Measurements from ENCODE around the gene CHD2. TPM values are rescaled to one million over a fixed set of nuclear protein-coding genes. Genes with fewer than 3 reads are reported as not detected.

Gene CHD2
- total RNA-seq, 1 experiment from 2014 or later, result 129 TPM

DNA sequence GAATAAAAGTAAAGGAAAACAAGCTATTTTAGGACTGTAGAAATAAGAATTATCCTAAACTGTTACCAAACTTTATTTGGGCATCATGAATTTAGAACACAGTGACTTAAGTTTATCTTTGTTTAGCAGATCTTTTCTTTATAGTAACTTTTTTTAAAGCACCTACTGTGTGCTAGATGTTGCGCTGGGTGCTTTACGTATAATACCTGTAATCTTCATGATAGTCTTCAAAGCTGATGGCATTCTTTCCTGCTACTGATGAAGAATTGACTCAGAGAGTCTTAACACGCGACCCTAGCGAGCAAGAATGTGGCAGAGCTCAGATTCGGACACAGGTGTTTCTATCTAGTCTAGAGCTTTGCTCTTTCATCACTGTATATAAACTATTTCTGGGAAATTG lies 53.9 kb downstream of the CHD2 start:
- Mint-ChIP-seq H3K4me1 (ENCODE audit: insufficient read depth, unreplicated experiment) (peaks cover 5% of the 10 kb centered on the region), H3K27me3 (ENCODE audit: insufficient read depth, unreplicated experiment) (no peaks in the 10 kb centered on the region), H3K4me3 (ENCODE audit: unreplicated experiment) (no peak overlapping the region), H3K27ac (ENCODE audit: low read depth, unreplicated experiment) (no peak overlapping the region), H3K36me3 (ENCODE audit: insufficient read depth, unreplicated experiment) (peaks cover 100% of the 10 kb centered on the region), H3K9me3 (ENCODE audit: unreplicated experiment) (peaks cover 10% of the 10 kb centered on the region)
- BruUV-seq (replicated peaks), result no TSS peak
- intact Hi-C loops (cut with micrococcal nuclease), result no loop called here
- TF ChIP-seq, protein P1, sequence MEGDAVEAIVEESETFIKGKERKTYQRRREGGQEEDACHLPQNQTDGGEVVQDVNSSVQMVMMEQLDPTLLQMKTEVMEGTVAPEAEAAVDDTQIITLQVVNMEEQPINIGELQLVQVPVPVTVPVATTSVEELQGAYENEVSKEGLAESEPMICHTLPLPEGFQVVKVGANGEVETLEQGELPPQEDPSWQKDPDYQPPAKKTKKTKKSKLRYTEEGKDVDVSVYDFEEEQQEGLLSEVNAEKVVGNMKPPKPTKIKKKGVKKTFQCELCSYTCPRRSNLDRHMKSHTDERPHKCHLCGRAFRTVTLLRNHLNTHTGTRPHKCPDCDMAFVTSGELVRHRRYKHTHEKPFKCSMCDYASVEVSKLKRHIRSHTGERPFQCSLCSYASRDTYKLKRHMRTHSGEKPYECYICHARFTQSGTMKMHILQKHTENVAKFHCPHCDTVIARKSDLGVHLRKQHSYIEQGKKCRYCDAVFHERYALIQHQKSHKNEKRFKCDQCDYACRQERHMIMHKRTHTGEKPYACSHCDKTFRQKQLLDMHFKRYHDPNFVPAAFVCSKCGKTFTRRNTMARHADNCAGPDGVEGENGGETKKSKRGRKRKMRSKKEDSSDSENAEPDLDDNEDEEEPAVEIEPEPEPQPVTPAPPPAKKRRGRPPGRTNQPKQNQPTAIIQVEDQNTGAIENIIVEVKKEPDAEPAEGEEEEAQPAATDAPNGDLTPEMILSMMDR (IDR thresholded peaks at IDR 0.05; ENCODE audit: unreplicated experiment), result no peak
- ChIA-PET CTCF (interaction anchor here (0.6 to 1.6 kb wide), 8 partner anchors 12 to 1724 kb away, joined by 3 to 6 read pairs (median 4); no protein-coding TSS in a partner anchor), POLR2A (interaction anchor here (0.8 to 3.0 kb wide), 8 partner anchors 10 to 150 kb away, joined by 3 to 13 read pairs (median 4); no protein-coding TSS in a partner anchor)
- no peak for DNase-seq (ENCODE audit: unreplicated experiment)

DNA sequence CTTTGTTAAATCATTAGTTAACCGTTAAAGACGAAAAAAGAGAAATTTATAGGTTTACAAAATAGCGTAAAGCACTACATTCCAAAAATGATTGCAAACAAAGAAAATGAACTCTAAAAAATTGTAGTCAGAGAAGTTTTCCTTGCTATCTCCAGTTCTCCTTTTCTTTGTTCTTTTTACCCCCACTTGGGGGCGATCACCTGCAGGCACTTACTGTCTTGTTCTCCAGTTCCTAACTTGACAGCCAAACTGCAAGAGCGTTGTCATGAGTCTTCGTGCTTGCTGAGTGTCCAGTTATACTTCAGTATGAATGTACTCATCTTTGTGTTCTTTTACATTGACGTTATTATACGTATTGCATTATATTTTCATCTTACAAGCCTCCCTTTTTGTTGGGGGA lies 54.5 kb downstream of the CHD2 start:
- DNase-seq (ENCODE audit: unreplicated experiment), result peak; percentile 38
- peaks cover 5% of the 10 kb centered on the region for H3K9me3 Mint-ChIP-seq (ENCODE audit: unreplicated experiment)
- no peak overlapping the region for H3K27ac Mint-ChIP-seq (ENCODE audit: low read depth, unreplicated experiment)
- intact Hi-C loops (cut with micrococcal nuclease), result no loop called here
- peaks cover 100% of the 10 kb centered on the region for H3K36me3 Mint-ChIP-seq (ENCODE audit: insufficient read depth, unreplicated experiment)
- TF ChIP-seq, protein P1 (IDR thresholded peaks at IDR 0.05; ENCODE audit: unreplicated experiment), result peak; percentile 16
- H3K4me1 Mint-ChIP-seq (ENCODE audit: insufficient read depth, unreplicated experiment), result peaks cover 5% of the 10 kb centered on the region
- BruUV-seq (replicated peaks), result no TSS peak
- ChIA-PET POLR2A (interaction anchor here (1.3 to 3.0 kb wide), 4 partner anchors 13 to 28 kb away, joined by 4 to 7 read pairs (median 4); no protein-coding TSS in a partner anchor), CTCF (interaction anchor here (0.6 to 1.6 kb wide), 7 partner anchors 11 to 1725 kb away, joined by 3 to 6 read pairs (median 3); no protein-coding TSS in a partner anchor)
- no peak overlapping the region for H3K4me3 Mint-ChIP-seq (ENCODE audit: unreplicated experiment)
- H3K27me3 Mint-ChIP-seq (ENCODE audit: insufficient read depth, unreplicated experiment), result no peaks in the 10 kb centered on the region

DNA sequence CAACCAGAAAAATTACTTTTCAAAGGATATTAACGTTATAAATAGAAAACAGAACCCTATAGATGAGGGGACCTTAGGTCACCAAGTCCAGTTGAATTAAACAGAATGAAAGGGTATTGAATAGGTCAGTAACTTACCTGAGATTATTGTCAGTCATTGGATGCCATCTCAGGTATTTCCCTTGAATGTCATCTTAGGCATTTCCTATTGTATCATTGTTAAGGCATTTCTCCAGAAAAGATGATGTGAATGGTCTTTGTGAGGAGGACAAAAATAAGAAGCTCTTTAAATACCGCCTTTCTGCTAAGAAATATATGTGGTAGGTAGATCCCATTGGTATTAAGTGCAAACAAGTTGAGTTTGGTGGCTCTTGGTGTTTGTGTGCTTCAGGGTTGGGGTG lies 55.6 kb downstream of the CHD2 start:
- TF ChIP-seq, protein P1 (IDR thresholded peaks at IDR 0.05; ENCODE audit: unreplicated experiment), result no peak
- CTCF ChIA-PET, result interaction anchor here (0.5 to 0.9 kb wide), 4 partner anchors 9 to 47 kb away, joined by 3 read pairs; no protein-coding TSS in a partner anchor
- POLR2A ChIA-PET, result interaction anchor here (0.7 kb wide), 1 partner anchor 147 kb away, joined by 3 read pairs; no protein-coding TSS in a partner anchor
- Mint-ChIP-seq H3K36me3 (ENCODE audit: insufficient read depth, unreplicated experiment) (peaks cover 100% of the 10 kb centered on the region), H3K27me3 (ENCODE audit: insufficient read depth, unreplicated experiment) (no peaks in the 10 kb centered on the region), H3K4me3 (ENCODE audit: unreplicated experiment) (no peak overlapping the region), H3K4me1 (ENCODE audit: insufficient read depth, unreplicated experiment) (peaks cover 5% of the 10 kb centered on the region), H3K9me3 (ENCODE audit: unreplicated experiment) (no peaks in the 10 kb centered on the region), H3K27ac (ENCODE audit: low read depth, unreplicated experiment) (no peak overlapping the region)
- no TSS peak for BruUV-seq (replicated peaks)
- intact Hi-C loops (cut with micrococcal nuclease), result no loop called here
- DNase-seq (ENCODE audit: unreplicated experiment), result no peak

DNA sequence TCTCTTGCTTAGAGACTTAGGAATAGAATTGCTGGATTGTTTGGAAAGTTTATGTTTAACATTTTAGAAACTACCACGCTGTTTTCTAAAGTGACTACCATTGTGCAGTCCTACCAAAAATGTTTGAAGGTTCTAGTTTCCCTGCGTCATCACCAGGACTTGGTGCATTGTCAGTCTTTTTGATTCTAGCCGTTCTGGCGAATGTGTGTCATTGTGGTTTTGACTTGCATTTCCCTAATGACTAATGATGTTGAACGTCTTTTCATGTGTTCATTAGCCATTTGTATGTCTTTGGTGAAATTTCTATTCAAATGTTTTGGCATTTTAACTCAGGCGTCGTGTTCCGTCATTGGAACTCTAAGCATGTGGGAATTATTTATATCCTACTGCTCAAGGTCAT lies 58.0 kb downstream of the CHD2 start:
- intact Hi-C loops (cut with micrococcal nuclease), result no loop called here
- no TSS peak for BruUV-seq (replicated peaks)
- Mint-ChIP-seq H3K36me3 (ENCODE audit: insufficient read depth, unreplicated experiment) (peaks cover 100% of the 10 kb centered on the region), H3K4me1 (ENCODE audit: insufficient read depth, unreplicated experiment) (peaks cover 5% of the 10 kb centered on the region), H3K4me3 (ENCODE audit: unreplicated experiment) (no peak overlapping the region), H3K9me3 (ENCODE audit: unreplicated experiment) (peaks cover 5% of the 10 kb centered on the region), H3K27me3 (ENCODE audit: insufficient read depth, unreplicated experiment) (no peaks in the 10 kb centered on the region), H3K27ac (ENCODE audit: low read depth, unreplicated experiment) (peak overlapping the region; percentile 39)
- TF ChIP-seq, protein P1 (IDR thresholded peaks at IDR 0.05; ENCODE audit: unreplicated experiment), result no peak
- POLR2A ChIA-PET, result no interaction called here
- CTCF ChIA-PET, result no interaction called here
- peak; percentile 32 for DNase-seq (ENCODE audit: unreplicated experiment)

Measured in MCF 10A (cell line).